ENCODE results near the gene ADAMTSL5. TPM values are rescaled to one million over a fixed set of nuclear protein-coding genes. Genes with fewer than 3 reads are reported as not detected.

Gene ADAMTSL5
- total and polyA plus RNA-seq, 2 of the 13 experiments (the other 11 are each of a cell fraction or from before 2014, with no cell fraction given), result 0.60 to 2.7 TPM

GRCh38 chr19:1478934-1479707 is 33.7 kb downstream of the ADAMTSL5 start, which contains the start of gene C19orf25 (continued):
- no peak for TF ChIP-seq SMAD9 (CRISPR knock-in tag; IDR thresholded peaks at IDR 0.05)
- no peak for TF ChIP-seq SMARCC2 (IDR thresholded peaks at IDR 0.05)
- no peak for TF ChIP-seq RORA (CRISPR knock-in tag; IDR thresholded peaks at IDR 0.05)
- no peak for TF ChIP-seq FOSL1 (CRISPR knock-in tag; IDR thresholded peaks at IDR 0.05; ENCODE audit: borderline replicate concordance)
- TF ChIP-seq SOX6 (IDR thresholded peaks at IDR 0.05), result no peak
- TF ChIP-seq SOX6 (CRISPR knock-in tag; IDR thresholded peaks at IDR 0.05), result no peak; the same call in 1 of the 2 replicates
- TF ChIP-seq ZBTB8A (CRISPR knock-in tag; IDR thresholded peaks at IDR 0.05; ENCODE audit: borderline replicate concordance, low read depth), result no peak
- TF ChIP-seq ZNF224 (CRISPR knock-in tag; IDR thresholded peaks at IDR 0.05), result no peak
- 0 out of 2 replicates have a peak, but pooled peaks have one; percentile 62 for TF ChIP-seq CAMTA2 (CRISPR knock-in tag; IDR thresholded peaks at IDR 0.05; ENCODE audit: borderline replicate concordance)
- TF ChIP-seq, protein P1, sequence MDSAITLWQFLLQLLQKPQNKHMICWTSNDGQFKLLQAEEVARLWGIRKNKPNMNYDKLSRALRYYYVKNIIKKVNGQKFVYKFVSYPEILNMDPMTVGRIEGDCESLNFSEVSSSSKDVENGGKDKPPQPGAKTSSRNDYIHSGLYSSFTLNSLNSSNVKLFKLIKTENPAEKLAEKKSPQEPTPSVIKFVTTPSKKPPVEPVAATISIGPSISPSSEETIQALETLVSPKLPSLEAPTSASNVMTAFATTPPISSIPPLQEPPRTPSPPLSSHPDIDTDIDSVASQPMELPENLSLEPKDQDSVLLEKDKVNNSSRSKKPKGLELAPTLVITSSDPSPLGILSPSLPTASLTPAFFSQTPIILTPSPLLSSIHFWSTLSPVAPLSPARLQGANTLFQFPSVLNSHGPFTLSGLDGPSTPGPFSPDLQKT (CRISPR knock-in tag; IDR thresholded peaks at IDR 0.05; ENCODE audit: borderline replicate concordance), result no peak
- TF ChIP-seq SRSF1 (optimal IDR thresholded peaks at IDR 0.05; ENCODE audit: low read depth, low read length), result no peak
- peak; percentile 60 for TF ChIP-seq BORCS8-MEF2B (CRISPR knock-in tag; IDR thresholded peaks at IDR 0.05)
- no peak; the same call in 1 of the 2 replicates for TF ChIP-seq PPARG (CRISPR knock-in tag; conservative IDR thresholded peaks at IDR 0.05)
- TF ChIP-seq KDM2A (CRISPR knock-in tag; IDR thresholded peaks at IDR 0.05; ENCODE audit: borderline replicate concordance, low read depth), result peak; percentile 63; the same call in 1 of the 2 replicates
- TF ChIP-seq ZNF841 (CRISPR knock-in tag; IDR thresholded peaks at IDR 0.05; ENCODE audit: borderline replicate concordance), result no peak
- no peak for TF ChIP-seq ZFAT (CRISPR knock-in tag; conservative IDR thresholded peaks at IDR 0.05)
- TF ChIP-seq, protein P2, sequence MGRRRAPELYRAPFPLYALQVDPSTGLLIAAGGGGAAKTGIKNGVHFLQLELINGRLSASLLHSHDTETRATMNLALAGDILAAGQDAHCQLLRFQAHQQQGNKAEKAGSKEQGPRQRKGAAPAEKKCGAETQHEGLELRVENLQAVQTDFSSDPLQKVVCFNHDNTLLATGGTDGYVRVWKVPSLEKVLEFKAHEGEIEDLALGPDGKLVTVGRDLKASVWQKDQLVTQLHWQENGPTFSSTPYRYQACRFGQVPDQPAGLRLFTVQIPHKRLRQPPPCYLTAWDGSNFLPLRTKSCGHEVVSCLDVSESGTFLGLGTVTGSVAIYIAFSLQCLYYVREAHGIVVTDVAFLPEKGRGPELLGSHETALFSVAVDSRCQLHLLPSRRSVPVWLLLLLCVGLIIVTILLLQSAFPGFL (CRISPR knock-in tag; IDR thresholded peaks at IDR 0.05), result no peak
- no peak; the same call in 1 of the 2 replicates for TF ChIP-seq RFXANK (CRISPR knock-in tag; IDR thresholded peaks at IDR 0.05)
- TF ChIP-seq LCORL (IDR thresholded peaks at IDR 0.05), result no peak
- peak; percentile 85 for TF ChIP-seq LCORL (CRISPR knock-in tag; IDR thresholded peaks at IDR 0.05)
- peak; percentile 87 for TF ChIP-seq SP2 (CRISPR knock-in tag; IDR thresholded peaks at IDR 0.05)
- TF ChIP-seq ZNF207 (IDR thresholded peaks at IDR 0.05; ENCODE audit: borderline replicate concordance), result no peak
- no peak for TF ChIP-seq CSRNP2 (CRISPR knock-in tag; conservative IDR thresholded peaks at IDR 0.05; ENCODE audit: low read depth)
- TF ChIP-seq HES4 (CRISPR knock-in tag; IDR thresholded peaks at IDR 0.05; ENCODE audit: borderline replicate concordance), result no peak
- TF ChIP-seq ZC3H4 (CRISPR knock-in tag; IDR thresholded peaks at IDR 0.05; ENCODE audit: borderline replicate concordance), result no peak
- no peak for TF ChIP-seq CENPBD1 (CRISPR knock-in tag; IDR thresholded peaks at IDR 0.05; ENCODE audit: borderline replicate concordance, low read depth)
- no peak for TF ChIP-seq SRF (IDR thresholded peaks at IDR 0.05; ENCODE audit: low read depth, low read length)
- peak; percentile 96 for TF ChIP-seq ZSCAN30 (CRISPR knock-in tag; IDR thresholded peaks at IDR 0.05)
- no peak for TF ChIP-seq ATF7-NPFF (CRISPR knock-in tag; IDR thresholded peaks at IDR 0.05; ENCODE audit: low read depth)

All from HepG2 (cell line).